Epithelial cell of esophagus (primary cell): ENCODE measurements around the gene NHLRC2.

Experiments
- DNase-seq: peaks from one replicate; pipeline ENCODE4 v3.0.0; 2010; ENCODE audit warnings: low read depth
- H3K4me3 ChIP-seq: 2 replicates; pipeline ENCODE4 v1.5.1; 2011; ENCODE audit warnings: mild to moderate bottlenecking, low read length, control low read depth
- CTCF ChIP-seq: IDR thresholded peaks from 2 replicates; pipeline ENCODE4 v1.5.1; 2011; ENCODE audit warnings: low read depth, mild to moderate bottlenecking, low read length, control low read depth, inconsistent platforms; ENCODE audit not compliant: insufficient read depth; ENCODE audit errors: missing control alignments

Gene NHLRC2

GRCh38 chr10:113894581-113894980 is 40.1 kb downstream of the NHLRC2 start:
- no peak for TF ChIP-seq CTCF
- no peak overlapping the region for H3K4me3 ChIP-seq
- no peak for DNase-seq

- peak; percentile 79 for DNase-seq
- no peak for TF ChIP-seq CTCF
- no peak overlapping the region for H3K4me3 ChIP-seq
Measured at GRCh38 chr10:113895018-113895417, 40.6 kb downstream of the NHLRC2 start.

- no peak for DNase-seq
- no peak for TF ChIP-seq CTCF
- no peak overlapping the region for H3K4me3 ChIP-seq
Measured at GRCh38 chr10:113897693-113898618, 43.5 kb downstream of the NHLRC2 start.

GRCh38 chr10:113899952-113900598 is 45.6 kb downstream of the NHLRC2 start:
- H3K4me3 ChIP-seq: no peak overlapping the region
- no peak for TF ChIP-seq CTCF
- no peak for DNase-seq

GRCh38 chr10:113905756-113906155 is 51.3 kb downstream of the NHLRC2 start:
- no peak for TF ChIP-seq CTCF
- H3K4me3 ChIP-seq: no peak overlapping the region
- DNase-seq: no peak

GRCh38 chr10:113907166-113907565 is 52.7 kb downstream of the NHLRC2 start:
- no peak for DNase-seq
- no peak for TF ChIP-seq CTCF
- no peak overlapping the region for H3K4me3 ChIP-seq
